AG09309 (cell line): Measurements from ENCODE around the gene APOD.
"Not testable (repeated sequence)": the region's sequence is repeated elsewhere in the genome, so short reads cannot be mapped to it uniquely, and the experiment has no call there.

Experiments used
- DNase-seq: peaks from one replicate; pipeline ENCODE4 v3.0.0-alpha.2; 2010; ENCODE audit warnings: low read depth
- H3K4me3 ChIP-seq: 2 replicates; pipeline ENCODE4 v1.5.1; 2011; ENCODE audit warnings: mild to moderate bottlenecking, low read depth, low read length, moderate library complexity; ENCODE audit not compliant: control insufficient read depth
- CTCF ChIP-seq: IDR thresholded peaks from 2 replicates; pipeline ENCODE4 v1.5.1; 2011; ENCODE audit warnings: mild to moderate bottlenecking, low read depth, low read length, inconsistent platforms; ENCODE audit not compliant: insufficient read depth, control insufficient read depth; ENCODE audit errors: missing control alignments

The APOD gene

DNA sequence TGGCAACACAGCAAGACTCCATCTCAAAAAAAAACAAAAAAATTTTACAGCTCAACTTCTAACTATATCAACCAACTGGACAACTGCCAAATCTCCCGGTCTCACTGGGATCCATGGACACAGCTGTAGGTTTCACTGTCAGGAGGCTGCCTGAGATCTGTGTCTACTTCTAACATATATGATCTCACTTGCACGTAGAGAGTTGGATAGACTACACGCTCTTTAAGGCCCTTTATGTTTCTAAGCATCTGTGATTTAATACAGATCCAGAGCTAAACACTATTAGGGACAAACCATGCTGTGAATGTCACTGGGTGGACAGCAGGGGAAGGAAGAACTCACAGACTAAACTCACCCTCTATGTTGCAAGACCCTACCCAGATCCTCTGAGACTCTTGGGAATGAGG lies 13.0 kb upstream of the APOD start:
- no peak for TF ChIP-seq CTCF
- no peak for DNase-seq
- no peak overlapping the region for H3K4me3 ChIP-seq

GRCh38 chr3:195595785-195596531 lies 12.2 kb upstream of the APOD start:
- TF ChIP-seq CTCF: no peak
- no peak overlapping the region for H3K4me3 ChIP-seq
- no peak for DNase-seq

- TF ChIP-seq CTCF: no peak
- no peak overlapping the region for H3K4me3 ChIP-seq
- no peak for DNase-seq
These were observed 8.1 kb upstream of the APOD start for GRCh38 chr3:195591852-195592251.

GRCh38 chr3:195591220-195591619 lies 7.5 kb upstream of the APOD start:
- no peak overlapping the region for H3K4me3 ChIP-seq
- TF ChIP-seq CTCF: no peak
- DNase-seq: no peak

- H3K4me3 ChIP-seq, DNase-seq: not testable (repeated sequence)
These were observed 6.6 kb upstream of the APOD start for GRCh38 chr3:195590381-195590780.

- DNase-seq, H3K4me3 ChIP-seq: not testable (repeated sequence)
These were observed 6.1 kb upstream of the APOD start for GRCh38 chr3:195589796-195590195.

DNA sequence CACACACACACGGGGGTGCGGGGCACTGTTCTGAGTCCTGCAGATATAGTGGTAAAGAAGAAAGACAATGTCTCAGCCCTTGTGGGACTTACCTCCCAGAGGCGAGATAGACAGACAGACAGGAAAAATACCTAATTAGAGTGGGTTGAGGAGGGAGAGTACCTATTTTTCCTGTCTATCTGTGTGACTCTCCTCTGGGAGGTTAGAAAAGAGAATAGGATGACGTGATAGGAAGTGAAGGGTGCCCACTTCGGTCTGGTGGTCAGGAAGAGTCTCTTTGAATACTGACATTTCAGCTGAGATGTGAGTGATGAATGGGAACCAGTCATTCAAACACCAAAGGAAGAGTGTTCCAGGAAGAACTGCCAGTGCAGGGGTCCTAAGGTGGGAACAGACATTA lies 4.1 kb upstream of the APOD start:
- TF ChIP-seq CTCF: no peak
- H3K4me3 ChIP-seq: no peak overlapping the region

DNA sequence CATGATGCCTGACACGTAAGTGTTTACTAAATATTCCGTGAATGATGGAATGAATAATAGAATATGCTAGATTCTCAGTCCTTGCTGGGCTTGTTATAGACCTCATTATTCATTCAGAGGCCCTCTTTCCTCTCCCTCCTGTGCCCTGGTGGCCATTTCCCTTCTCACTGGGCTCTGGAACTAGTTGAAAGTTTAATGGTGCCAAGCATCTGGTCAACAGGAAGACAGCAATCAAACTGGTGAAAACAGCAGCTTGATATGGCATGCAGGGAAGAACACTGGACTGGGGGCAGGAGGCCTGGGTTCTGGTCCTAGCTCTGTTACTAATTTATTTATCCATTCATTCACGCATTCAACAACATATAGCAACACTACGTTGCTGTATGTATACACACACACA lies 3.7 kb upstream of the APOD start:
- TF ChIP-seq CTCF: no peak
- H3K4me3 ChIP-seq: no peak overlapping the region
- no peak for DNase-seq

More for the DNA sequence above, 4.1 kb upstream of the APOD start:
- no peak for DNase-seq
